HG02642 (cell line): Measurements from ENCODE around the gene RAB1A.
A peak's percentile ranks its signal among the peaks of the same experiment; 100 is the strongest.

Experiments used
- ATAC-seq: cut with Tn5 transposase; IDR thresholded peaks from one replicate; pipeline ENCODE4 v1.9.1; 2021; ENCODE audit warnings: mild to moderate bottlenecking; ENCODE audit not compliant: unreplicated experiment, poor library complexity

RAB1A gene

GRCh38 chr2:65098741-65099140, 31.2 kb downstream of the RAB1A start:
- ATAC-seq = no peak

GRCh38 chr2:65097844-65098243, 32.1 kb downstream of the RAB1A start:
- ATAC-seq = no peak

GRCh38 chr2:65096948-65097347, 33.0 kb downstream of the RAB1A start:
- ATAC-seq = no peak

- no peak for ATAC-seq
Observed at GRCh38 chr2:65093211-65093610, 36.7 kb downstream of the RAB1A start.

GRCh38 chr2:65092791-65093190, 37.1 kb downstream of the RAB1A start:
- no peak for ATAC-seq

- ATAC-seq = no peak
Observed at GRCh38 chr2:65085148-65085547, 44.8 kb downstream of the RAB1A start.

- ATAC-seq = no peak
Observed at GRCh38 chr2:65081232-65081685, 48.6 kb downstream of the RAB1A start.

- ATAC-seq = no peak
Observed at GRCh38 chr2:65079017-65079416, 50.9 kb downstream of the RAB1A start.

GRCh38 chr2:65077898-65078297, 52.0 kb downstream of the RAB1A start:
- ATAC-seq = no peak

- ATAC-seq = no peak
Observed at GRCh38 chr2:65076345-65076710, 53.6 kb downstream of the RAB1A start.

- no peak for ATAC-seq
Observed at GRCh38 chr2:65075605-65076344, 54.1 kb downstream of the RAB1A start.

GRCh38 chr2:65075176-65075575, 54.7 kb downstream of the RAB1A start:
- no peak for ATAC-seq

- no peak for ATAC-seq
Observed at GRCh38 chr2:65073879-65074565, 55.9 kb downstream of the RAB1A start.

GRCh38 chr2:65072181-65072970, 57.5 kb downstream of the RAB1A start:
- peak; percentile 48 for ATAC-seq

- ATAC-seq = no peak
Observed at GRCh38 chr2:65071499-65072180, 58.3 kb downstream of the RAB1A start.

- ATAC-seq = no peak
Observed at GRCh38 chr2:65070856-65071255, 59.0 kb downstream of the RAB1A start.

- ATAC-seq = no peak
Observed at GRCh38 chr2:65070172-65070830, 59.6 kb downstream of the RAB1A start.

- no peak for ATAC-seq
Observed at GRCh38 chr2:65069439-65069824, 60.5 kb downstream of the RAB1A start.

GRCh38 chr2:65067806-65068553, 61.9 kb downstream of the RAB1A start:
- ATAC-seq = no peak
